HG03575 (cell line): Measurements from ENCODE around the gene SPCS3.
"Not testable (repeated sequence)": the region's sequence is repeated elsewhere in the genome, so short reads cannot be mapped to it uniquely, and the experiment has no call there.

Source experiments
- ATAC-seq: cut with Tn5 transposase; IDR thresholded peaks from one replicate; pipeline ENCODE4 v1.9.1; 2021; ENCODE audit not compliant: unreplicated experiment, insufficient number of reproducible peaks, low FRiP score; ENCODE audit errors: extremely low read depth

SPCS3 gene

GRCh38 chr4:176319704-176320339 lies at the start of gene SPCS3:
Gene SPCS3 (plus strand): TSS chr4:176319966. CDS start chr4:176320077, 111 bp downstream.
- peak; percentile 50 for ATAC-seq

GRCh38 chr4:176270669-176271068 lies 49.1 kb upstream of the SPCS3 start:
- ATAC-seq: no peak

- no peak for ATAC-seq
Observed at GRCh38 chr4:176271749-176272148, 48.0 kb upstream of the SPCS3 start.

GRCh38 chr4:176272799-176273198 lies 47.0 kb upstream of the SPCS3 start:
- ATAC-seq: no peak

- ATAC-seq: no peak
Observed at GRCh38 chr4:176273736-176274135, 46.0 kb upstream of the SPCS3 start.

GRCh38 chr4:176274441-176274840 lies 45.3 kb upstream of the SPCS3 start:
- ATAC-seq: no peak

GRCh38 chr4:176276710-176277109 lies 43.1 kb upstream of the SPCS3 start:
- ATAC-seq: no peak

- ATAC-seq: no peak
Observed at GRCh38 chr4:176277162-176277904, 42.4 kb upstream of the SPCS3 start.

- ATAC-seq: not testable (repeated sequence)
Observed at GRCh38 chr4:176279560-176279959, 40.2 kb upstream of the SPCS3 start.

- ATAC-seq: no peak
Observed at GRCh38 chr4:176286728-176287127, 33.0 kb upstream of the SPCS3 start.

- no peak for ATAC-seq
Observed at GRCh38 chr4:176287546-176287945, 32.2 kb upstream of the SPCS3 start.

- ATAC-seq: no peak
Observed at GRCh38 chr4:176288020-176288419, 31.7 kb upstream of the SPCS3 start.

- no peak for ATAC-seq
Observed at GRCh38 chr4:176289561-176289960, 30.2 kb upstream of the SPCS3 start.

- ATAC-seq: no peak
Observed at GRCh38 chr4:176290520-176290919, 29.2 kb upstream of the SPCS3 start.

- ATAC-seq: no peak
Observed at GRCh38 chr4:176291748-176292147, 28.0 kb upstream of the SPCS3 start.

GRCh38 chr4:176292920-176293319 lies 26.8 kb upstream of the SPCS3 start:
- no peak for ATAC-seq

- ATAC-seq: no peak
Observed at GRCh38 chr4:176293660-176294059, 26.1 kb upstream of the SPCS3 start.

GRCh38 chr4:176295907-176296306 lies 23.9 kb upstream of the SPCS3 start:
- not testable (repeated sequence) for ATAC-seq

GRCh38 chr4:176298664-176299063 lies 21.1 kb upstream of the SPCS3 start:
- ATAC-seq: no peak

- ATAC-seq: no peak
Observed at GRCh38 chr4:176300036-176300435, 19.7 kb upstream of the SPCS3 start.

GRCh38 chr4:176300565-176300964 lies 19.2 kb upstream of the SPCS3 start:
- ATAC-seq: no peak
